Activated CD8-positive, alpha-beta memory T cell treated with anti-CD3 and anti-CD28 coated beads for 36 hours (primary cell): Measurements from ENCODE around the gene ERBB4. TPM values are rescaled to one million over a fixed set of nuclear protein-coding genes. Genes with fewer than 3 reads are reported as not detected.

Experiments
- CTCF ChIA-PET: fragments of 350-600 bp; sonication (Branson Sonifier 250); formaldehyde crosslinking; loops from one replicate; lab custom pipeline; 2021; ENCODE audit warnings: antibody characterized with exemption; lab: Charles Lee
- POLR2A ChIA-PET: fragments of 350-600 bp; sonication (Branson Sonifier 250); formaldehyde crosslinking; loops from one replicate; lab custom pipeline; 2021; ENCODE audit warnings: antibody characterized with exemption; lab: Charles Lee
- total RNA-seq, 2 experiments: library from RNA; stranded (reverse); gene quantifications; one replicate each; pipeline ENCODE4 v1.2.3, GENCODE V29; 2021

Gene ERBB4
- total RNA-seq, 2 experiments from 2014 or later = not detected

DNA sequence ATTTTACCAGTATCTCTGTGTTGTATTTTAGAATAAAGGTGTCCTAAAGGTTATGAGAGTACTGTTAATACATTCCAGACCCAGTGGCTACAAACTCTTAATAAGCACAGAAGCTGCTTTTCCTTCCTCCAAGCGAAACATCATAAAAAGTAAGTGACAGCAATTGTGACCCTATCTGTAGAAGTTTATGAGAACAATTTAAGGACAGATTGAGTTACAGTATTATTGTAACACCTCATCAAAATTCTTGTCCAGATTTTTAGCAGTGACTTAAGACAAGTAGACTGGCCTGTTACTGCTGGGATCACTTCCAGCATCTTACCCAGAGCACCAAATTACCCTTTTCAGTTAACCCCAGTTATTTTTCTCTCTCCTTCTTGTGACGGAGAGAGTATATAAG, 154.6 kb downstream of the ERBB4 start:
- ChIA-PET CTCF (no interaction called here), POLR2A (no interaction called here)

GRCh38 chr2:212381428-212382102, 157.0 kb downstream of the ERBB4 start:
- ChIA-PET CTCF (no interaction called here), POLR2A (no interaction called here)

GRCh38 chr2:212379103-212379502, 159.5 kb downstream of the ERBB4 start:
- ChIA-PET CTCF (no interaction called here), POLR2A (no interaction called here)

DNA sequence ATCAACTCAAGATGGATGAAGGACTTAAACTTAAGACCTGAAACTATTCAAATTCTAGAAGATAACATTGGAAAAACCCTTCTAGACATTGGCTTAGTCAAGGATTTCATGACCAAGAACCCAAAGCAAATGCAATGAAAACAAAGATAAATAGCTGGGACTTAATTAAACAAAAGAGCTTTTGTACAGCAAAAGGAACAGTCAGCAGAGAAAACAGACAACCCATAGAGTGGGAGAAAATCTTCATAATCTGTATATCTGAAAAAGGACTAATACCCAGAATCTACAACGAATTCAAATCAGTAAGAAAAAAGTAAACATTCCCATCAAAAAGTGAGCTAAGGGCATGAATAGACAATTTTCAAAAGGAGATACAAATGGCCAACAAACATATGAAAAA, 171.2 kb downstream of the ERBB4 start:
- POLR2A ChIA-PET = no interaction called here

GRCh38 chr2:212364112-212364985, 174.3 kb downstream of the ERBB4 start:
- ChIA-PET CTCF (no interaction called here), POLR2A (no interaction called here)

More for the DNA sequence above, 171.2 kb downstream of the ERBB4 start:
- CTCF ChIA-PET = no interaction called here

DNA sequence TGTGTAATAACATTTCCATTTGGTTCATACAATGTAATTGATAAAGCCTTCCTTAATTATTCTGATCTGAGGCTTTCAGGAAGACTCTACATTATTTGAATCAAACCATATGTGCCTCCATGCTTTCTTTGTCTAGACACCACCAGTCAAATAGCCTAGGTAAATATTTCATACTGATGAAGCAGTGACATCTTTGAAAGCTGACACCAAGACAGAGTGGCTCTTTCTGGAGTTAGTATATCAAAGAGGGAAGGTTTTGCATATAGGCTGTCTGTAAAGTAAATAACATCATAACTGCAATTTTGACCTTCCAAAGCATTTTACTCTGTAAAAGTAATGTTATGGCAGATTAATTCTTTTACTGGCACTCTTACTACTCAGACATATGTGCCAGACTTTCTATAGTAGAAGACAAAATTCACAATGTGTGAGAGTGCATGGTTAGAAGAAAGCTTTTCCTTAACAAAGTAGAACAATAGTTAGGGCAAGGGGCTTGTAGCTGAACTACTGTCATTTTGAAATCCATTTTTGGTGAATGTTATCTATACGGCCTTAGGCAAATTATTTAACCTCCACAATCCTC, 177.3 kb downstream of the ERBB4 start:
- POLR2A ChIA-PET = no interaction called here
- CTCF ChIA-PET = no interaction called here

DNA sequence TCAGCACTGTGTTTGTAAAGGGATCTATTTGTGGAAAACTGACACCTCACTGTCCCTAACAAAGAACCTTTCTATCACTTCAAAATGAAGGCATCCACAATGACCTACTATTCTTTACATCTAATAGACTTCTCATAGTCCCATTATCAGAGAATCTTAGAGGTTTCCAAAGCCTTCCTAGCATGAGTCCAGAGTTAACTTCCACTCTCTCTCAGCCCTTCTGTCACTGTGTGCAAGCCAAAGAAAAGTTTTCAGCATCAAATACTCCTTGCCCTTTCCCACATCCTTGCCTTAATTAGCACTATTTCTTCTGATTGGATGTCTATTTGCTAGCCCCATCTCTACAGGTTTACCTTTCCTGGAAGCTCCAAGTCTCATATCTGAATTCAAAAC, 178.5 kb downstream of the ERBB4 start:
- ChIA-PET POLR2A (no interaction called here), CTCF (no interaction called here)

- CTCF ChIA-PET = no interaction called here
- POLR2A ChIA-PET = no interaction called here
Observed at GRCh38 chr2:212359425-212360067, 179.1 kb downstream of the ERBB4 start.

- CTCF ChIA-PET = no interaction called here
- POLR2A ChIA-PET = no interaction called here
Observed at GRCh38 chr2:212357606-212358005, 181.0 kb downstream of the ERBB4 start.

DNA sequence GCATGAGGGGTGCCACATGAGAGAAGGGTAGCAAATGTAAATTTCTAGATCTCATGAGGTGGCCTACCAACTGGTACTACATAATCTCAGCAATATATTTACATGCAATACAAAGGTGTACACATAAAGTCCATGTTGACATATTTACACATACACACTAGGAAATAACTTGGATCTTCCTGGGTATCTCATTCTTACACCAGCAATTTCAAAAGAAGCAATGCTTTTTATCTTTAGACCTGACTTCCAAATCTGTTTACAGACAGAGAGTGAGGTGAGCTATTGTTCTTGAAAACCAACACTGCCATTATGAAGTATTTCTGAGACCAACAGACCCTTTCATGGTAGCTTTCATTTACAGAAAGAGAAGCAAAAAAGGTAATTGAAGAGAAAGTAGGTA, 184.2 kb downstream of the ERBB4 start:
- POLR2A ChIA-PET = no interaction called here
- CTCF ChIA-PET = no interaction called here

DNA sequence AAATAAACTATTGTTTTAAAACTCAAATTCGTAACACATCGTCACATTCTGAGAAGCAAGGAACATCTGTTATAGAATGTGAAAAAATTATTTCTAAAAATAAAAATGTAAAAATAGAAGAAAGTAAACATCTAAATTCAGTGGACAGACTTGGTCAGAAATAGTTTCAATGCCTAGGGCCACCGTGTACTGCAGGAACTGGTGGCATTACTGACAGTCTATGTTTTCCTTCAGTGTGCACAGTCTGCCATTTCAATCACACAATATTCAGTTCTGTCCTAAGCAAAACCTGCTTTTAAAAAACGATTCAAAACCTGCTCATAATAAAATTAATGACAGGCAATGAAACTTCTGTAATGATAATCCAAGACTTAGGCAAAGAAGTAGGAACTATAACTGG, 190.1 kb downstream of the ERBB4 start:
- ChIA-PET POLR2A (no interaction called here), CTCF (no interaction called here)

DNA sequence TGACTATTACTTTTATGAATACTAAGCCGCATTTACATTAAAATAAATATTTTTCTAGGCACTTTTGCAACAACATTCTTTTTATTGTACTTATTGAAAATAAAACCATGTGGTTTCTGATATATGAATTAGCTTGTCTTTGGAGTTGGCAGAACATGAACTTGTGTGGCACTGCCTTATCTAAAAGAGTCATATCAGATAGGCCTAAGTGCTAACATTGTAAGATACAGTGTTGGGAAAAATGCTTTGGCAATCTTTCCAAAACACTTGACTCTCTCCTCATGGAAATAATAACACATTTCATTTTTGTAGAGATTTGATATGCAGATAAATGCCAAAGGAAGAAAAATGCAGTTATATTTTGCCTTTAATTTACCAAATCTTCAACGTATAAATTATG, 191.7 kb downstream of the ERBB4 start:
- ChIA-PET CTCF (no interaction called here), POLR2A (no interaction called here)

DNA sequence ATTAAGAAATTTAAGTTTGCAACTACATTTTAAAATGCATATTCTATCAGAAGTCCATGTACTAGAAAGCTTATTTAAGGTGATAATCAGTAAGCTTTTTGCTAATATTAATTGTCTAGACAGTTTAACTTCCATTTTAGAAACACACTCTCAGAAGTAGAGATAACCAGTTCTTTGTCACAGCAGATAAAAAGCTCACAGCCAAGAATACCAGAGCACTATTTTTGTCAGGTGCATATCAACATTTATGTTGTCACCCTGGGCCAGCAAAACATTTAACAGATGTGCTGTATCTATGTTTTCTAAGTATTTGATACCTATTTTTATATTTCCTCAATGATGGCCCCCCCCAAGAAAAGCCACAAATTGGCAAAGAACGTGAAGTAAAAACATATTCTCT, 192.6 kb downstream of the ERBB4 start:
- ChIA-PET CTCF (no interaction called here), POLR2A (no interaction called here)

DNA sequence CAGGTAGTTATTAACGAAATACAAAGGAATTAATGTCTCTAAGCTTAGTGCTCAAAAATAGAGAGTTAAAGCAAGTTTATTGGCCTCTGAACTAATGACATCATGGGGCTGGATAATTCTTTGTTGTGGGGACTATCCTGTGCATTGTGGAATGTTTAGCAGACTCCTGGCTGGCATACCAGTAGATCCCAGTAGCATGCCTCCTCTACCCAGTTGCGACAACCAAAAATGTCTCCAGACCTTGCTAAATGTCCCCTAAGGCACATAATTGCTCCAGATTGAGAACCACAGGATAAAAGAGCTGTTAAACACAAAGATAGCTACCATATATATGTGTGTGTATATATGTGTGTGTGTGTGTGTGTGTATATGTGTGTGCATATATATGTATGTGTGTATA, 194.5 kb downstream of the ERBB4 start:
- ChIA-PET CTCF (no interaction called here), POLR2A (no interaction called here)

DNA sequence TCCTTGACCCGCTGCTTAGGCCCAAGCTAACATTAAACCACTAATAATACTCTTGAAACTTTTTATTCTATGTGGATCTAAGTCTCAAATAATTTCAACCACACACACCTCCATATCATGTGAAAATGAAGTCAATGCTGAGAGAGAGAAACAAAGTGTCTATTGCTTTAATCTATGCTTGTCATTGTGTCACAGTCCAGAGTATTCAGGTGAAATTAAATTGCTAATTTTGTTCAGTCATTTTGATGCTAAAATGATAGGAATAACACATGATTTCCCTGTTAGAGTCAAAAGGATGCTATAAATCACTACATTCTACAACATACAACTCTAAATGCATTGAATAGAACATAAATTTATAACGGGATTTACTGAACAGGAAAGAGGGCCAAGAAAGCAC, 195.4 kb downstream of the ERBB4 start:
- CTCF ChIA-PET = no interaction called here
- POLR2A ChIA-PET = no interaction called here

- ChIA-PET CTCF (no interaction called here), POLR2A (no interaction called here)
Observed at GRCh38 chr2:212337486-212338343, 200.9 kb downstream of the ERBB4 start.

DNA sequence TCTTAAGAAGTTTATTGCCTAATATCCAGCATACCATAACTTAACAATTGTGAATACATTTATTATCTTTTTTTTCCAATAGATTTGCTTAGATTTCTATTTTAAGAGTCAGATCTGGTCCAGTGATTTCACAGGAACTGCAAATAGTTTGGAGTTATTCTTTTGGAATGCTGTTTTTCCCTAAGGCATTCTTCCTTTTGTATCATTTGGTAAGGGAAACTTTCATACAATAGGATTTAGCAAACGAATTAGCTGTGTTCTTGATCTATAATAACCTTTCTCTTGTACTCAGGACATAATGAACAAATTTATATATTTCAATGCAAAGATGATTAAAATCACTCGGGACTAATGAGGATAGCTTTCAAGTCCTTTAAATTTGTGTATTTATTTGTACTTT, 201.6 kb downstream of the ERBB4 start:
- CTCF ChIA-PET = no interaction called here
- POLR2A ChIA-PET = no interaction called here

DNA sequence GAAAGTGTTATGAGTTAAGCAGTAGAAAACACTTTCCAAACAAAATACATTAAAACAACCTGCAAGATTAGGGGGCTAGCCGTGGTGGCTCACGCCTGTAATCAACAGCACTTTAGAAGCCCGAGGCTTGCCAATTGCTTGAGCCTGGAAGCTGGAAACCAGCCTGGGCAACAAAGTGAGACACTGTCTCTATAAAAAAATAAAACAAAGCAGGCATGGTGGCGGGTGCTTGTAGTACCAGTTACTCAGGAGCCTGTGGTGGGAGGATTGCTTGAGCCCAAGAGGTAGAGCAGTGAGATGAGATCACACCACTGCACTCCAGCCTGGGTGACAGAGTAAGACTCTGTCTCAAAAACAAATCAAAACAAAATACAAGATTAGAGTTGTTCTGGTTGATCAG, 208.3 kb downstream of the ERBB4 start:
- POLR2A ChIA-PET = no interaction called here

DNA sequence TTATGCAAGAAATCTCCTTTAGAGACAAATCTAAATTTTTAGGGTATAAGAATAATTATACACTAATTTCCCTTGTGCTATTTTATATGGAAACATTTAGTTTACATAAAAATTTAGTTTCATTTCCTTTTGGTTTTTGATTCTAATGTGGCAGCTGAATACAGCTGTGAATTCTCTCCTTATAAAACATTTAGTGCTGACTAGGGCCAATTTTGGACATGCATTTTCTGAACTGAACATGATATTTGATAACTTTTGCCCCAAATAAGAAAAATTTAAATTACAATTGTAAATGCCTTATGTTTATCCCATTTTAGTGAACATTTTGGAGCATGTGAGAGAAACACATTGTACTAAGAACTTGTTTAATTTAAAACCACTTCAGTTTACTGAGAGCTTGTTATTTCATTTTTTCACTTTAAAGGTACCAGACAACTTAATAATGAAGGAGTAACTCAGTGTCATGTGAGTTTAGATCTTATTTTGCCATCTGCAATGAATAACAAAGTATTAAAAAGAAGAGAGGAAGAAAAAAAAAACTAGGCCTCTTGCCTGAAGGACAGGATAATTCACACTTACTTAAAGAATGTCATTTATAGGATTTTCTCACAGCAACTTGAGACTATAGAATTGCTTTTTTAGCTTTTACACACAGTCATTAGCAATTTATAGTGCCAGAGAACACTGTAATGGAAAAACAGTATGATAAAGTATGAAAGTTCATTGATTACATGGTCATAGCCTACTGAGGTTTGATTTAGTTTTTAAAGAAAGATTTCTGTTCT, 209.7 kb downstream of the ERBB4 start:
- ChIA-PET POLR2A (no interaction called here), CTCF (no interaction called here)

More for the DNA sequence above, 208.3 kb downstream of the ERBB4 start:
- CTCF ChIA-PET = no interaction called here
